VCaP (cell line): ENCODE results near the gene SLC43A2.

Experiments used
- H3K27ac ChIP-seq: fragments of 450-650 bp; 2 replicates; pipeline ENCODE4 v1.5.1; 2017
- TF ChIP-seq, protein P1 (sequence below): fragments of 450-650 bp; conservative IDR thresholded peaks from 2 replicates; pipeline ENCODE4 v1.5.1; 2017; ENCODE audit warnings: mild to moderate bottlenecking, moderate library complexity

The SLC43A2 gene

DNA sequence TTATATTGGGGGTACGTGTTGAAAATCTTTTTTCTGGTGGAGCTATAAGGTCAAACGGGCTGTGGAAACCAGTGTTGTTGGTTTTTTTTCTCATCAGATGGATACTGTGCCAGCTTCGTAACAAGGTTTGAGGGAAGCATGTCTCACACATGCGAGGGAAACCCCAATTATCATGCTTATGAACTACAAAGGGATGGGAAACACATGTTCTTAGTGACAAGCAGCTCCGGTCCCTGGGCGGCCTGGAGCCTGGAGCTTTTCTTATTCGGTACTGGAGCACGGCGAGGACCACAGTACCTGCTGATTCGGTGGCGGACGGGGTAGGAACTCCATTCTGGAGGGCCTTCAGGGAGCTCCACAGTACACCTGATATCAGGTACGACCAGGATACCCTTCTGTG is 12.5 kb downstream of the SLC43A2 start:
- H3K27ac ChIP-seq: no peak overlapping the region
- TF ChIP-seq, protein P1, sequence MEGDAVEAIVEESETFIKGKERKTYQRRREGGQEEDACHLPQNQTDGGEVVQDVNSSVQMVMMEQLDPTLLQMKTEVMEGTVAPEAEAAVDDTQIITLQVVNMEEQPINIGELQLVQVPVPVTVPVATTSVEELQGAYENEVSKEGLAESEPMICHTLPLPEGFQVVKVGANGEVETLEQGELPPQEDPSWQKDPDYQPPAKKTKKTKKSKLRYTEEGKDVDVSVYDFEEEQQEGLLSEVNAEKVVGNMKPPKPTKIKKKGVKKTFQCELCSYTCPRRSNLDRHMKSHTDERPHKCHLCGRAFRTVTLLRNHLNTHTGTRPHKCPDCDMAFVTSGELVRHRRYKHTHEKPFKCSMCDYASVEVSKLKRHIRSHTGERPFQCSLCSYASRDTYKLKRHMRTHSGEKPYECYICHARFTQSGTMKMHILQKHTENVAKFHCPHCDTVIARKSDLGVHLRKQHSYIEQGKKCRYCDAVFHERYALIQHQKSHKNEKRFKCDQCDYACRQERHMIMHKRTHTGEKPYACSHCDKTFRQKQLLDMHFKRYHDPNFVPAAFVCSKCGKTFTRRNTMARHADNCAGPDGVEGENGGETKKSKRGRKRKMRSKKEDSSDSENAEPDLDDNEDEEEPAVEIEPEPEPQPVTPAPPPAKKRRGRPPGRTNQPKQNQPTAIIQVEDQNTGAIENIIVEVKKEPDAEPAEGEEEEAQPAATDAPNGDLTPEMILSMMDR: no peak

DNA sequence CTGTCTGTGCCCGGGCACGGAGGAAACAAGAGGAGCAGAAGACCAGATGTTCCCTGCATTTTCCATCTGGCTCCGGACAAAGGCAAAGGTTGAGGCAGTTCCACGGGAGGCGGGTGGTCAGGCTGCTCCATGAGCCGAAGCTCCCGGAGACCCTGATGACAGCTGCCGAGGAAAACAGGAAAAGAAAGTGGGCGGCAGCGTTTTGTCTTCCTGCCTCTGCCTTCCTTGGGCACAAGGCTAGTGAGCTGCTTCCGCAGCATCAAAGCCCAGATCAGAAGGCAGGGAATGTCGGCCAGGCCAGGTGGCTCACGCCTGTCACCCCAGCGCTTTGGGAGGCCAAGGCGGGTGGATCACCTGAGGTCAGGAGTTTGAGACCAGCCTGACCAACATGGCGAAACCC is 16.2 kb downstream of the SLC43A2 start:
- H3K27ac ChIP-seq: no peak overlapping the region
- TF ChIP-seq, protein P1: no peak

GRCh38 chr17:1611715-1612114 is 16.9 kb downstream of the SLC43A2 start:
- no peak overlapping the region for H3K27ac ChIP-seq

DNA sequence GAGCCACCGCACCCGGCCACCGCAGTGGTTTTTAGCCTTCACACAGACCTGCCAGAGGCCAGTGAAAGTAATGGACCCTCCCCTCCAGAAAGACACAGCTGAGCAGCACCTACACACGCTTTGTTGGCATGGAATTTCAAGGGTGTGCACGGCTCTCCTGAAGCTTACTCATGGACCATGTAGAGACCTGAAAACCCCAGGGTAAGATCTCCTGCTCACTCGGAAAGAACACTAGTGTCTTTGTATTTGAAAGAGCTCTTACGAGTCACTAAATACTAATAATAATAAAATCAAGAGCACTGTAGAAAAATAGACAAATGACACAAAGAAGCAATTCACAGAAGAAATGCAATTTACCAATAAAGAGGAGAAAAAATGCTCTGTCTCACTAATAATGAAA is 20.0 kb downstream of the SLC43A2 start:
- no peak overlapping the region for H3K27ac ChIP-seq
- TF ChIP-seq, protein P1: no peak

More at GRCh38 chr17:1611715-1612114, 16.9 kb downstream of the SLC43A2 start:
- TF ChIP-seq, protein P1: no peak

DNA sequence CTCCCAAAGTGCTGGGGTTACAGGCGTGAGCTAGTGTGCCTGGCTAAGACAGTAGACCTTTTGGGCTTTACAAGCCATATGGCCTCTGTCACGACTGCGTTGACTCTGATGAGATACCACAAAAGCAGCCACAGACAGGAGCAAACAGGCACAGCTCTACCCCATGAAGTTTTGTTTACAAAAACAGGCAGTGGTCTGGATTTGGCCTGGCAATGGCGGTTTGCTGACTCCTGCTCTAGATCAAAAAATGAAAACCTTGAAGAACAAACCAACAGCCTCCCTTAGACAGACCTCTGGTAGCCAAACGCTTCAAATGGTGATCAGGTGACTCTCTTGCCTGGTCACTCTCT is 20.7 kb downstream of the SLC43A2 start:
- no peak overlapping the region for H3K27ac ChIP-seq
- TF ChIP-seq, protein P1: no peak

- no peak overlapping the region for H3K27ac ChIP-seq
Observed at GRCh38 chr17:1606352-1606985, 22.2 kb downstream of the SLC43A2 start.

GRCh38 chr17:1605681-1606351 is 22.8 kb downstream of the SLC43A2 start:
- no peak overlapping the region for H3K27ac ChIP-seq
- TF ChIP-seq, protein P1: no peak

More at GRCh38 chr17:1606352-1606985, 22.2 kb downstream of the SLC43A2 start:
- TF ChIP-seq, protein P1: no peak
